WTC11 (cell line): Measurements from ENCODE around the gene KCNC4. TPM values are rescaled to one million over a fixed set of nuclear protein-coding genes. Genes with fewer than 3 reads are reported as not detected.

Experiments used
- ATAC-seq: fragments of 200-7000 bp; cut with Tn5 transposase; 2 replicates; pipeline ENCODE4 v1.10.0; 2021; ENCODE audit warnings: mild to moderate bottlenecking, moderate library complexity
- CTCF ChIA-PET: fragments of 300-600 bp; sonication (Branson Sonifier 250); formaldehyde crosslinking; loops from one replicate; lab custom pipeline; 2021; ENCODE audit warnings: antibody characterized with exemption; lab: Charles Lee
- POLR2A ChIA-PET: fragments of 350-600 bp; sonication (Branson Sonifier 250); formaldehyde crosslinking; loops from one replicate; lab custom pipeline; 2021; ENCODE audit warnings: antibody characterized with exemption; lab: Charles Lee
- DNase-seq: peaks from one replicate; pipeline ENCODE4 v3.0.0; 2021; ENCODE audit warnings: low spot score
- H3K27ac Mint-ChIP-seq: 2 replicates; pipeline ENCODE4 v1.8.0; 2021; ENCODE audit warnings: mixed read lengths
- H3K27me3 Mint-ChIP-seq: 2 replicates; pipeline ENCODE4 v1.8.0; 2021; ENCODE audit warnings: low read depth, mild to moderate bottlenecking, moderate library complexity, mixed read lengths
- H3K36me3 Mint-ChIP-seq: 2 replicates; pipeline ENCODE4 v1.8.0; 2021; ENCODE audit warnings: mixed read lengths
- H3K4me1 Mint-ChIP-seq: 2 replicates; pipeline ENCODE4 v1.8.0; 2022; ENCODE audit warnings: mixed read lengths
- H3K4me3 Mint-ChIP-seq: 2 replicates; pipeline ENCODE4 v1.8.0; 2021; ENCODE audit warnings: mild to moderate bottlenecking, moderate library complexity, mixed read lengths
- H3K9me3 Mint-ChIP-seq: 2 replicates; pipeline ENCODE4 v1.8.0; 2021; ENCODE audit warnings: mixed read lengths
- FOXP1 ChIP-seq: sonication (generic); formaldehyde crosslinking; IDR thresholded peaks from 2 replicates; pipeline ENCODE4 v1.8.0; 2022; ENCODE audit warnings: missing genetic modification reagents, mild to moderate bottlenecking, moderate library complexity, borderline replicate concordance
- IRF2 ChIP-seq: sonication (generic); formaldehyde crosslinking; IDR thresholded peaks from 2 replicates; pipeline ENCODE4 v1.8.0; 2022; ENCODE audit warnings: low read depth, missing genetic modification reagents, borderline replicate concordance
- JAZF1 ChIP-seq: fragments of 250-450 bp; sonication (Bioruptor Pico); IDR thresholded peaks from 2 replicates; pipeline ENCODE4 v1.9.0; 2021; ENCODE audit warnings: moderate library complexity, mild to moderate bottlenecking, inconsistent platforms
- MXD4 ChIP-seq: fragments of 250-450 bp; sonication (Bioruptor Pico); IDR thresholded peaks from 2 replicates; pipeline ENCODE4 v1.8.0; 2021; ENCODE audit warnings: mild to moderate bottlenecking, moderate library complexity, borderline replicate concordance
- NFATC4 ChIP-seq: fragments of 250-450 bp; sonication (Bioruptor Pico); IDR thresholded peaks from 2 replicates; pipeline ENCODE4 v1.9.0; 2021; ENCODE audit warnings: mild to moderate bottlenecking
- NR1H2 ChIP-seq: sonication (generic); formaldehyde crosslinking; IDR thresholded peaks from 2 replicates; pipeline ENCODE4 v1.9.0; 2021; ENCODE audit warnings: mild to moderate bottlenecking, moderate library complexity, missing genetic modification reagents
- OVOL2 ChIP-seq: fragments of 250-450 bp; sonication (Bioruptor Pico); IDR thresholded peaks from 2 replicates; pipeline ENCODE4 v1.9.0; 2021; ENCODE audit warnings: mild to moderate bottlenecking, borderline replicate concordance
- SP1 ChIP-seq: sonication (generic); formaldehyde crosslinking; conservative IDR thresholded peaks from 2 replicates; pipeline ENCODE4 v1.8.1; 2022; ENCODE audit warnings: missing genetic modification reagents
- TEAD1 ChIP-seq: sonication (generic); formaldehyde crosslinking; IDR thresholded peaks from 2 replicates; pipeline ENCODE4 v1.8.0; 2022; ENCODE audit warnings: mild to moderate bottlenecking, missing genetic modification reagents
- ZNF396 ChIP-seq: fragments of 250-450 bp; sonication (Bioruptor Pico); IDR thresholded peaks from 2 replicates; pipeline ENCODE4 v1.8.0; 2021; ENCODE audit warnings: mild to moderate bottlenecking, moderate library complexity, borderline replicate concordance
- total RNA-seq: library from RNA; stranded (reverse); gene quantifications from 3 replicates; pipeline ENCODE4 v1.2.3, GENCODE V29; 2021
- TF ChIP-seq, protein P1 (sequence below): sonication (generic); formaldehyde crosslinking; IDR thresholded peaks from 2 replicates; pipeline ENCODE4 v1.8.1; 2023; ENCODE audit warnings: mild to moderate bottlenecking, missing genetic modification reagents
- TF ChIP-seq, protein P2 (sequence below): fragments of 250-450 bp; sonication (Bioruptor Pico); conservative IDR thresholded peaks from 2 replicates; pipeline ENCODE4 v1.9.0; 2021; ENCODE audit warnings: mild to moderate bottlenecking
- TF ChIP-seq, protein P3 (sequence below): fragments of 200-600 bp; IDR thresholded peaks from 2 replicates; pipeline ENCODE4 v1.8.0; 2022; ENCODE audit warnings: antibody characterized with exemption
- TF ChIP-seq, protein P4 (sequence below): sonication (generic); formaldehyde crosslinking; IDR thresholded peaks from 2 replicates; pipeline ENCODE4 v1.8.1; 2023; ENCODE audit warnings: mild to moderate bottlenecking, moderate library complexity, missing genetic modification reagents
- TF ChIP-seq, protein P5 (sequence below): sonication (generic); formaldehyde crosslinking; IDR thresholded peaks from 2 replicates; pipeline ENCODE4 v1.8.1; 2023; ENCODE audit warnings: mild to moderate bottlenecking, missing genetic modification reagents, moderate library complexity
- TF ChIP-seq, protein P6 (sequence below): sonication (generic); formaldehyde crosslinking; IDR thresholded peaks from 2 replicates; pipeline ENCODE4 v1.8.1; 2022; ENCODE audit warnings: low read depth, missing genetic modification reagents, borderline replicate concordance
- TF ChIP-seq, protein P7 (sequence below): sonication (generic); formaldehyde crosslinking; IDR thresholded peaks from 2 replicates; pipeline ENCODE4 v1.8.1; 2022; ENCODE audit warnings: mild to moderate bottlenecking, moderate library complexity, missing genetic modification reagents
- TF ChIP-seq, protein P8 (sequence below): sonication (generic); formaldehyde crosslinking; IDR thresholded peaks from 2 replicates; pipeline ENCODE4 v1.8.1; 2023; ENCODE audit warnings: mild to moderate bottlenecking, missing genetic modification reagents, borderline replicate concordance
- TF ChIP-seq, protein P9 (sequence below): sonication (generic); formaldehyde crosslinking; IDR thresholded peaks from 2 replicates; pipeline ENCODE4 v1.8.0; 2022; ENCODE audit warnings: mild to moderate bottlenecking, missing genetic modification reagents
- TF ChIP-seq, protein P10 (sequence below): sonication (generic); formaldehyde crosslinking; IDR thresholded peaks from 2 replicates; pipeline ENCODE4 v1.8.1; 2022; ENCODE audit warnings: low read depth, mild to moderate bottlenecking, moderate library complexity, missing genetic modification reagents, borderline replicate concordance

Gene KCNC4
- total RNA-seq, 1 experiment from 2014 or later: 19.9 TPM

DNA sequence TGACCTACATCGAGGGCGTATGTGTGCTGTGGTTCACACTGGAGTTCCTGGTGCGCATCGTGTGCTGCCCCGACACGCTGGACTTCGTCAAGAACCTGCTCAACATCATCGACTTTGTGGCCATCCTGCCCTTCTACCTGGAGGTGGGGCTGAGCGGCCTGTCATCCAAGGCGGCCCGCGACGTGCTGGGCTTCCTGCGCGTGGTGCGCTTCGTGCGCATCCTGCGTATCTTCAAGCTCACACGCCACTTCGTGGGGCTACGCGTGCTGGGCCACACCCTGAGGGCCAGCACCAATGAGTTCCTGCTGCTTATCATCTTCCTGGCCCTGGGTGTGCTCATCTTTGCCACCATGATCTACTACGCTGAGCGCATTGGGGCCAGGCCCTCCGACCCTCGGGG is 13.0 kb downstream of the KCNC4 start:
- TF ChIP-seq, protein P1, sequence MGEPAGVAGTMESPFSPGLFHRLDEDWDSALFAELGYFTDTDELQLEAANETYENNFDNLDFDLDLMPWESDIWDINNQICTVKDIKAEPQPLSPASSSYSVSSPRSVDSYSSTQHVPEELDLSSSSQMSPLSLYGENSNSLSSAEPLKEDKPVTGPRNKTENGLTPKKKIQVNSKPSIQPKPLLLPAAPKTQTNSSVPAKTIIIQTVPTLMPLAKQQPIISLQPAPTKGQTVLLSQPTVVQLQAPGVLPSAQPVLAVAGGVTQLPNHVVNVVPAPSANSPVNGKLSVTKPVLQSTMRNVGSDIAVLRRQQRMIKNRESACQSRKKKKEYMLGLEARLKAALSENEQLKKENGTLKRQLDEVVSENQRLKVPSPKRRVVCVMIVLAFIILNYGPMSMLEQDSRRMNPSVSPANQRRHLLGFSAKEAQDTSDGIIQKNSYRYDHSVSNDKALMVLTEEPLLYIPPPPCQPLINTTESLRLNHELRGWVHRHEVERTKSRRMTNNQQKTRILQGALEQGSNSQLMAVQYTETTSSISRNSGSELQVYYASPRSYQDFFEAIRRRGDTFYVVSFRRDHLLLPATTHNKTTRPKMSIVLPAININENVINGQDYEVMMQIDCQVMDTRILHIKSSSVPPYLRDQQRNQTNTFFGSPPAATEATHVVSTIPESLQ: no peak
- TF ChIP-seq NR1H2 (CRISPR knock-in tag): no peak
- TF ChIP-seq, protein P2, sequence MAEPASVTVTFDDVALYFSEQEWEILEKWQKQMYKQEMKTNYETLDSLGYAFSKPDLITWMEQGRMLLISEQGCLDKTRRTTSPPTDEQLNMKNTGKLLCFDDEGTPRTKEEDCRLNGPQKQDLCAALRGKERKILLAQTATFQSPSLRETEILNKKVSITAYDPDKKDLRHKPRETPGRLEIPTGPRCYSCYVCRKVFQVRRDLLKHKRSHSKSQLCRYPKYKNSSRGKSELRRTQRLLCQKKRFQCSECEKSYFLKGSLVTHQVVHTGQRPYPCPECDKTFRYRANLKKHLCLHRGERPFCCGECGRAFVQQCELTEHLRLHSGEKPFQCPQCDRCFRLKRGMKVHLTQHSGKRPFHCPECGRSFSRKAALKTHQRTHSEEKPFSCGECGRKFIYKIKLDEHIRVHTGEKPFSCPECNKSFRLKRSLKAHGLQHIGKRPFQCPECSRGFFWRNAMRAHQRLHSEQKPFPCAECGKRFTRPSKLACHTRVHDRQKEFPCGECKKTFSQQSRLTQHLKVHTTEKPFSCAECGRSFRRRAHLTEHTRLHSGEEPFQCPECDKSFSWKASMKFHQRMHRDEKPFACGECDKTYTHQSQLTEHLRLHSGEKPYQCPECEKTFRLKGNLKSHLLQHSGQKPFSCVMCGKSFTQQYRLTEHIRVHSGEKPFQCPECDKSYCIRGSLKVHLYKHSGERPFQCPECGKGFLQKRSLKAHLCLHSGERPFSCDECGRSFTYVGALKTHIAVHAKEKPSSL (CRISPR knock-in tag): no peak
- TF ChIP-seq, protein P3, sequence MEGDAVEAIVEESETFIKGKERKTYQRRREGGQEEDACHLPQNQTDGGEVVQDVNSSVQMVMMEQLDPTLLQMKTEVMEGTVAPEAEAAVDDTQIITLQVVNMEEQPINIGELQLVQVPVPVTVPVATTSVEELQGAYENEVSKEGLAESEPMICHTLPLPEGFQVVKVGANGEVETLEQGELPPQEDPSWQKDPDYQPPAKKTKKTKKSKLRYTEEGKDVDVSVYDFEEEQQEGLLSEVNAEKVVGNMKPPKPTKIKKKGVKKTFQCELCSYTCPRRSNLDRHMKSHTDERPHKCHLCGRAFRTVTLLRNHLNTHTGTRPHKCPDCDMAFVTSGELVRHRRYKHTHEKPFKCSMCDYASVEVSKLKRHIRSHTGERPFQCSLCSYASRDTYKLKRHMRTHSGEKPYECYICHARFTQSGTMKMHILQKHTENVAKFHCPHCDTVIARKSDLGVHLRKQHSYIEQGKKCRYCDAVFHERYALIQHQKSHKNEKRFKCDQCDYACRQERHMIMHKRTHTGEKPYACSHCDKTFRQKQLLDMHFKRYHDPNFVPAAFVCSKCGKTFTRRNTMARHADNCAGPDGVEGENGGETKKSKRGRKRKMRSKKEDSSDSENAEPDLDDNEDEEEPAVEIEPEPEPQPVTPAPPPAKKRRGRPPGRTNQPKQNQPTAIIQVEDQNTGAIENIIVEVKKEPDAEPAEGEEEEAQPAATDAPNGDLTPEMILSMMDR: no peak
- TF ChIP-seq, protein P4, sequence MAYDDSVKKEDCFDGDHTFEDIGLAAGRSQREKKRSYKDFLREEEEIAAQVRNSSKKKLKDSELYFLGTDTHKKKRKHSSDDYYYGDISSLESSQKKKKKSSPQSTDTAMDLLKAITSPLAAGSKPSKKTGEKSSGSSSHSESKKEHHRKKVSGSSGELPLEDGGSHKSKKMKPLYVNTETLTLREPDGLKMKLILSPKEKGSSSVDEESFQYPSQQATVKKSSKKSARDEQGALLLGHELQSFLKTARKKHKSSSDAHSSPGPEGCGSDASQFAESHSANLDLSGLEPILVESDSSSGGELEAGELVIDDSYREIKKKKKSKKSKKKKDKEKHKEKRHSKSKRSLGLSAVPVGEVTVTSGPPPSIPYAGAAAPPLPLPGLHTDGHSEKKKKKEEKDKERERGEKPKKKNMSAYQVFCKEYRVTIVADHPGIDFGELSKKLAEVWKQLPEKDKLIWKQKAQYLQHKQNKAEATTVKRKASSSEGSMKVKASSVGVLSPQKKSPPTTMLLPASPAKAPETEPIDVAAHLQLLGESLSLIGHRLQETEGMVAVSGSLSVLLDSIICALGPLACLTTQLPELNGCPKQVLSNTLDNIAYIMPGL (CRISPR knock-in tag): no peak
- TF ChIP-seq, protein P5, sequence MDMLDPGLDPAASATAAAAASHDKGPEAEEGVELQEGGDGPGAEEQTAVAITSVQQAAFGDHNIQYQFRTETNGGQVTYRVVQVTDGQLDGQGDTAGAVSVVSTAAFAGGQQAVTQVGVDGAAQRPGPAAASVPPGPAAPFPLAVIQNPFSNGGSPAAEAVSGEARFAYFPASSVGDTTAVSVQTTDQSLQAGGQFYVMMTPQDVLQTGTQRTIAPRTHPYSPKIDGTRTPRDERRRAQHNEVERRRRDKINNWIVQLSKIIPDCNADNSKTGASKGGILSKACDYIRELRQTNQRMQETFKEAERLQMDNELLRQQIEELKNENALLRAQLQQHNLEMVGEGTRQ (CRISPR knock-in tag): no peak
- no peak for TF ChIP-seq TEAD1 (CRISPR knock-in tag)
- TF ChIP-seq NFATC4 (CRISPR knock-in tag): no peak
- TF ChIP-seq IRF2 (CRISPR knock-in tag): no peak
- TF ChIP-seq, protein P6, sequence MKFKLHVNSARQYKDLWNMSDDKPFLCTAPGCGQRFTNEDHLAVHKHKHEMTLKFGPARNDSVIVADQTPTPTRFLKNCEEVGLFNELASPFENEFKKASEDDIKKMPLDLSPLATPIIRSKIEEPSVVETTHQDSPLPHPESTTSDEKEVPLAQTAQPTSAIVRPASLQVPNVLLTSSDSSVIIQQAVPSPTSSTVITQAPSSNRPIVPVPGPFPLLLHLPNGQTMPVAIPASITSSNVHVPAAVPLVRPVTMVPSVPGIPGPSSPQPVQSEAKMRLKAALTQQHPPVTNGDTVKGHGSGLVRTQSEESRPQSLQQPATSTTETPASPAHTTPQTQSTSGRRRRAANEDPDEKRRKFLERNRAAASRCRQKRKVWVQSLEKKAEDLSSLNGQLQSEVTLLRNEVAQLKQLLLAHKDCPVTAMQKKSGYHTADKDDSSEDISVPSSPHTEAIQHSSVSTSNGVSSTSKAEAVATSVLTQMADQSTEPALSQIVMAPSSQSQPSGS (CRISPR knock-in tag): no peak
- TF ChIP-seq, protein P7, sequence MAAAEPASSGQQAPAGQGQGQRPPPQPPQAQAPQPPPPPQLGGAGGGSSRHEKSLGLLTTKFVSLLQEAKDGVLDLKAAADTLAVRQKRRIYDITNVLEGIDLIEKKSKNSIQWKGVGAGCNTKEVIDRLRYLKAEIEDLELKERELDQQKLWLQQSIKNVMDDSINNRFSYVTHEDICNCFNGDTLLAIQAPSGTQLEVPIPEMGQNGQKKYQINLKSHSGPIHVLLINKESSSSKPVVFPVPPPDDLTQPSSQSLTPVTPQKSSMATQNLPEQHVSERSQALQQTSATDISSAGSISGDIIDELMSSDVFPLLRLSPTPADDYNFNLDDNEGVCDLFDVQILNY: no peak
- TF ChIP-seq, protein P8, sequence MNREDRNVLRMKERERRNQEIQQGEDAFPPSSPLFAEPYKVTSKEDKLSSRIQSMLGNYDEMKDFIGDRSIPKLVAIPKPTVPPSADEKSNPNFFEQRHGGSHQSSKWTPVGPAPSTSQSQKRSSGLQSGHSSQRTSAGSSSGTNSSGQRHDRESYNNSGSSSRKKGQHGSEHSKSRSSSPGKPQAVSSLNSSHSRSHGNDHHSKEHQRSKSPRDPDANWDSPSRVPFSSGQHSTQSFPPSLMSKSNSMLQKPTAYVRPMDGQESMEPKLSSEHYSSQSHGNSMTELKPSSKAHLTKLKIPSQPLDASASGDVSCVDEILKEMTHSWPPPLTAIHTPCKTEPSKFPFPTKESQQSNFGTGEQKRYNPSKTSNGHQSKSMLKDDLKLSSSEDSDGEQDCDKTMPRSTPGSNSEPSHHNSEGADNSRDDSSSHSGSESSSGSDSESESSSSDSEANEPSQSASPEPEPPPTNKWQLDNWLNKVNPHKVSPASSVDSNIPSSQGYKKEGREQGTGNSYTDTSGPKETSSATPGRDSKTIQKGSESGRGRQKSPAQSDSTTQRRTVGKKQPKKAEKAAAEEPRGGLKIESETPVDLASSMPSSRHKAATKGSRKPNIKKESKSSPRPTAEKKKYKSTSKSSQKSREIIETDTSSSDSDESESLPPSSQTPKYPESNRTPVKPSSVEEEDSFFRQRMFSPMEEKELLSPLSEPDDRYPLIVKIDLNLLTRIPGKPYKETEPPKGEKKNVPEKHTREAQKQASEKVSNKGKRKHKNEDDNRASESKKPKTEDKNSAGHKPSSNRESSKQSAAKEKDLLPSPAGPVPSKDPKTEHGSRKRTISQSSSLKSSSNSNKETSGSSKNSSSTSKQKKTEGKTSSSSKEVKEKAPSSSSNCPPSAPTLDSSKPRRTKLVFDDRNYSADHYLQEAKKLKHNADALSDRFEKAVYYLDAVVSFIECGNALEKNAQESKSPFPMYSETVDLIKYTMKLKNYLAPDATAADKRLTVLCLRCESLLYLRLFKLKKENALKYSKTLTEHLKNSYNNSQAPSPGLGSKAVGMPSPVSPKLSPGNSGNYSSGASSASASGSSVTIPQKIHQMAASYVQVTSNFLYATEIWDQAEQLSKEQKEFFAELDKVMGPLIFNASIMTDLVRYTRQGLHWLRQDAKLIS (CRISPR knock-in tag): no peak
- TF ChIP-seq SP1 (CRISPR knock-in tag): no peak
- no peak for TF ChIP-seq ZNF396 (CRISPR knock-in tag)
- TF ChIP-seq, protein P9, sequence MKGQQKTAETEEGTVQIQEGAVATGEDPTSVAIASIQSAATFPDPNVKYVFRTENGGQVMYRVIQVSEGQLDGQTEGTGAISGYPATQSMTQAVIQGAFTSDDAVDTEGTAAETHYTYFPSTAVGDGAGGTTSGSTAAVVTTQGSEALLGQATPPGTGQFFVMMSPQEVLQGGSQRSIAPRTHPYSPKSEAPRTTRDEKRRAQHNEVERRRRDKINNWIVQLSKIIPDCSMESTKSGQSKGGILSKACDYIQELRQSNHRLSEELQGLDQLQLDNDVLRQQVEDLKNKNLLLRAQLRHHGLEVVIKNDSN (CRISPR knock-in tag): no peak
- no peak for TF ChIP-seq MXD4 (CRISPR knock-in tag)
- TF ChIP-seq OVOL2 (CRISPR knock-in tag): no peak
- no peak for TF ChIP-seq FOXP1
- TF ChIP-seq JAZF1 (CRISPR knock-in tag): no peak
- TF ChIP-seq, protein P10, sequence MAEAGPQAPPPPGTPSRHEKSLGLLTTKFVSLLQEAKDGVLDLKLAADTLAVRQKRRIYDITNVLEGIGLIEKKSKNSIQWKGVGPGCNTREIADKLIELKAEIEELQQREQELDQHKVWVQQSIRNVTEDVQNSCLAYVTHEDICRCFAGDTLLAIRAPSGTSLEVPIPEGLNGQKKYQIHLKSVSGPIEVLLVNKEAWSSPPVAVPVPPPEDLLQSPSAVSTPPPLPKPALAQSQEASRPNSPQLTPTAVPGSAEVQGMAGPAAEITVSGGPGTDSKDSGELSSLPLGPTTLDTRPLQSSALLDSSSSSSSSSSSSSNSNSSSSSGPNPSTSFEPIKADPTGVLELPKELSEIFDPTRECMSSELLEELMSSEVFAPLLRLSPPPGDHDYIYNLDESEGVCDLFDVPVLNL: no peak
- TF ChIP-seq, all 79 proteins: peak for 0
- H3K9me3 Mint-ChIP-seq: no peaks in the 10 kb centered on the region
- POLR2A ChIA-PET: no interaction called here
- DNase-seq: no peak
- peaks cover 21% of the 10 kb centered on the region for H3K36me3 Mint-ChIP-seq
- no peak overlapping the region for H3K27ac Mint-ChIP-seq
- ATAC-seq: no peak
- peaks cover 14% of the 10 kb centered on the region for H3K4me1 Mint-ChIP-seq
- CTCF ChIA-PET: interaction anchor here (0.9 to 2.3 kb wide), 4 partner anchors 15 to 273 kb away, joined by 3 to 8 read pairs (median 5); no protein-coding TSS in a partner anchor
- no peak overlapping the region for H3K4me3 Mint-ChIP-seq
- no peaks in the 10 kb centered on the region for H3K27me3 Mint-ChIP-seq
